Neural cell (in vitro differentiated cells): ENCODE results near the gene LRP5.

ENCODE experiments used
- EP300 ChIP-seq: fragments of 450-650 bp; conservative IDR thresholded peaks from 2 replicates; pipeline ENCODE4 v1.6.1; 2014; ENCODE audit warnings: antibody characterized with exemption, mild to moderate bottlenecking, moderate library complexity; ENCODE audit not compliant: poor library complexity, severe bottlenecking
- EZH2 ChIP-seq: fragments of 200-600, 300-800 bp; shearing (Covaris generic), sonication (generic); IDR thresholded peaks from 2 replicates; pipeline ENCODE4 v1.6.1; 2014; ENCODE audit warnings: antibody characterized with exemption, low read length, borderline replicate concordance, mild to moderate bottlenecking; ENCODE audit not compliant: insufficient read depth, poor library complexity, severe bottlenecking
- POLR2AphosphoS5 ChIP-seq: IDR thresholded peaks from 2 replicates; pipeline ENCODE4 v1.6.1; 2012
- TF ChIP-seq, protein P1 (sequence below): fragments of 450-650 bp; IDR thresholded peaks from 2 replicates; pipeline ENCODE4 v1.5.1; 2014; ENCODE audit warnings: antibody characterized with exemption, mild to moderate bottlenecking, moderate library complexity; ENCODE audit not compliant: poor library complexity, severe bottlenecking

DNA sequence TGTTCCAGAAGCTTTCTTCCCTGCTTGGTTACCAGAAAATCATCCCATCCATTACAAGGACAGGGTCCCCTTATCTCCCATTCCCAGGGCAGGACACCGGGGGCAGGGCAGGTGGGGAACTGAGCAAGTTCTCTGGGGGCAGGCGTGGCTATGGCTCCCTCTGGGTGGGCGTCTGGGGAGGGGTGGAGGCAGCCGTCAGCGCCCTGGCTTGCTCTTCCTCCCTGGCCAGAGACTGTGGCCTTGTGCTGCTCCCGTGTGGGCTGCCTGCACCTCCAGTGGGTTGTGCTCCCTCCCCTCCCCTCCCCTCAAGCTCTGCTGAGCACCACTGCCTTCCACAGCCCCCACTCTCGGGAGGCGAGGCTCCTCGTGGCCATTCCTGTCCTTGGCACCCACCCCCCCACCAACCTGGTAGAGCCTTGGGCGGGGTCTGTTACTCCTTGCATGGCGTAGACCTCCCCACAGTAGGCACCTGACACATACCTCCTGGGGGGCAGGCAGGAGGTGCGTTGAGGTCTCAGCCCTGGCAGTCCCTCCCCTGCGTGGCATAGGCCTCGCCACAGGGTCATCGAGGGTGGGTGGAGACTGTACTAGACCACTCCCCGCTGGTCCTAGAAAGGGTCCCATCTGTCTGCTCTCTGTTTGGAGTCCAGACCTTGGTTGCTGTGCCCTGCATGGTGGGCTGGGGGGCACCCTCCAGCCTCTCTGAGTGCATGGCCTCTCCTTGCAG is 123.9 kb downstream of the LRP5 start:
- TF ChIP-seq, protein P1, sequence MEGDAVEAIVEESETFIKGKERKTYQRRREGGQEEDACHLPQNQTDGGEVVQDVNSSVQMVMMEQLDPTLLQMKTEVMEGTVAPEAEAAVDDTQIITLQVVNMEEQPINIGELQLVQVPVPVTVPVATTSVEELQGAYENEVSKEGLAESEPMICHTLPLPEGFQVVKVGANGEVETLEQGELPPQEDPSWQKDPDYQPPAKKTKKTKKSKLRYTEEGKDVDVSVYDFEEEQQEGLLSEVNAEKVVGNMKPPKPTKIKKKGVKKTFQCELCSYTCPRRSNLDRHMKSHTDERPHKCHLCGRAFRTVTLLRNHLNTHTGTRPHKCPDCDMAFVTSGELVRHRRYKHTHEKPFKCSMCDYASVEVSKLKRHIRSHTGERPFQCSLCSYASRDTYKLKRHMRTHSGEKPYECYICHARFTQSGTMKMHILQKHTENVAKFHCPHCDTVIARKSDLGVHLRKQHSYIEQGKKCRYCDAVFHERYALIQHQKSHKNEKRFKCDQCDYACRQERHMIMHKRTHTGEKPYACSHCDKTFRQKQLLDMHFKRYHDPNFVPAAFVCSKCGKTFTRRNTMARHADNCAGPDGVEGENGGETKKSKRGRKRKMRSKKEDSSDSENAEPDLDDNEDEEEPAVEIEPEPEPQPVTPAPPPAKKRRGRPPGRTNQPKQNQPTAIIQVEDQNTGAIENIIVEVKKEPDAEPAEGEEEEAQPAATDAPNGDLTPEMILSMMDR: no peak
- no peak for TF ChIP-seq EP300
- TF ChIP-seq EZH2: no peak
- TF ChIP-seq POLR2AphosphoS5: no peak
